Heart left ventricle (tissue), 16 donors: ENCODE data around the gene NDUFB10. TPM values are rescaled to one million over a fixed set of nuclear protein-coding genes. Genes with fewer than 3 reads are reported as not detected.

Source experiments
- ATAC-seq, 4 donors: fragments of 200-7000 bp; cut with Tn5 transposase; one replicate each; pipeline ENCODE4 v1.9.1; 2020 to 2022; ENCODE audit warnings: moderate library complexity in 4 of 4, mild to moderate bottlenecking in 3 of 4, moderate number of reproducible peaks in 1 of 4
- DNase-seq, 5 donors: peaks; one replicate each; pipeline ENCODE4 v3.0.0-alpha.2; 2020
- H3K27ac ChIP-seq, 12 donors: fragments of 200-600 bp; sonication (generic) in 4 of 12; one replicate each; pipeline versions ENCODE4 v1.5.0 to v1.8.0; 2016 to 2022; ENCODE audit warnings: mild to moderate bottlenecking in 2 of 12
- H3K27me3 ChIP-seq, 9 donors: fragments of 200-600 bp; sonication (generic) in 2 of 9; one replicate each; pipeline versions ENCODE4 v1.5.1 to v1.8.0; 2016 to 2022; ENCODE audit warnings: mild to moderate bottlenecking in 3 of 9
- H3K36me3 ChIP-seq, 9 donors: fragments of 200-600 bp; sonication (generic) in 2 of 9; one replicate each; pipeline versions ENCODE4 v1.5.0 to v1.8.0; 2018 to 2022; ENCODE audit warnings: mild to moderate bottlenecking in 2 of 9
- H3K4me1 ChIP-seq, 12 donors: fragments of 200-600 bp; sonication (generic) in 4 of 12; one replicate each; pipeline versions ENCODE4 v1.5.0 to v1.8.0; 2016 to 2022; ENCODE audit warnings: mild to moderate bottlenecking in 3 of 12
- H3K4me3 ChIP-seq, 12 donors: fragments of 200-600 bp; sonication (generic) in 4 of 12; one replicate each; pipeline versions ENCODE4 v1.5.0 to v1.8.0; 2017 to 2022; ENCODE audit warnings: mild to moderate bottlenecking in 9 of 12, moderate library complexity in 4 of 12
- H3K9me3 ChIP-seq, 12 donors: fragments of 200-600 bp; sonication (generic) in 4 of 12; one replicate each; pipeline versions ENCODE4 v1.5.0 to v1.8.0; 2016 to 2022; ENCODE audit warnings: mild to moderate bottlenecking in 1 of 12
- CTCF ChIP-seq, 12 donors: fragments of 200-600 bp; sonication (generic) in 4 of 12; IDR thresholded peaks; one replicate each; pipeline versions ENCODE4 v1.5.0 to v1.8.0; 2018 to 2022; ENCODE audit warnings: antibody characterized with exemption in 12 of 12, mild to moderate bottlenecking in 5 of 12
- POLR2A ChIP-seq, 2 donors: fragments of 450-650 bp; IDR thresholded peaks; one replicate each; pipeline ENCODE4 v1.6.1; 2017; ENCODE audit warnings: antibody characterized with exemption in 2 of 2, mild to moderate bottlenecking in 2 of 2, moderate library complexity in 2 of 2
- WGBS, 4 donors: extraction: QIAGEN DNeasy Blood & Tissue Kit in 2 of 4; methylation state at CpG; one replicate each; pipeline versions ENCODE4 v1.1.5 to v1.1.7; 2013 to 2018; 5-methylcytosine and 5-hydroxymethylcytosine counted together
- intact Hi-C, 10 donors: fragments of 100-400 bp; cut with DNase I; formaldehyde crosslinking; loops; one replicate each; pipeline versions ENCODE4 v1.11.1 to v1.14.2; 2022
- polyA plus RNA-seq, 2 donors: library from polyadenylated mRNA; stranded (reverse); fragments of 200-250 nt; gene quantifications; one replicate each; pipeline ENCODE4 v1.2.3, GENCODE V29; 2013
- total RNA-seq, 9 donors: library from RNA; depleted of rRNA in 2 of 9; stranded (reverse); fragments of >200 nt in 2 of 9; fragmentation: NEBNext Ultra II Directional in 3 of 9; extraction: Animal tissue kit (Norgen Biotek cat#: 25700) in 3 of 9; gene quantifications; one replicate each; pipeline versions ENCODE4 v1.1.0 to v1.2.4, GENCODE V29; 2016 to 2023
- donor health status: ischemic (EF 13 %, LVEDD 7.1; RV severe dilation, severe dysfunction).
- donor health status: healthy with polysubstance abuse.
- donor health status: DM: no; HTN: yes; CAD: no.
- donor health status: DM: no; HTN: no; CAD: no.
- donor health status: ischemic (EF 25% LVEDD 6.9; RV normal size, moderate dysfunction).
- donor health status: ischemic (EF 25% LVEDD 5.7; RV mildly dilated, moderate dysfunction).
- donor health status: healthy.
- donor health status: DM: yes; HTN: yes; CAD: no.
- donor health status: ischemic (EF 35%, LVEDD 5.7; RV mildly dilated, moderate dysfunction).
- donor health status: nonischemic (EF 11% LVEDD 7.7; RV severe dilation, severe dysfunction).
- donor health status: DM: yes; HTN: yes; CAD: no.
- donor health status: PGD.
- donor health status: ischemic (EF 29% LVEDD 5.4; RV normal size, mild dysfunction).
- donor health status: nonischemic (EF 23%, LVEDD 6.1; RV moderate dilation, normal function).

The NDUFB10 gene
- total and polyA plus RNA-seq, 11 donors: 316 to 1,618 (median 548) TPM

GRCh38 chr16:1998852-1999801 lies 39.8 kb downstream of the NDUFB10 start:
- no peak overlapping the region for H3K27ac ChIP-seq

DNA sequence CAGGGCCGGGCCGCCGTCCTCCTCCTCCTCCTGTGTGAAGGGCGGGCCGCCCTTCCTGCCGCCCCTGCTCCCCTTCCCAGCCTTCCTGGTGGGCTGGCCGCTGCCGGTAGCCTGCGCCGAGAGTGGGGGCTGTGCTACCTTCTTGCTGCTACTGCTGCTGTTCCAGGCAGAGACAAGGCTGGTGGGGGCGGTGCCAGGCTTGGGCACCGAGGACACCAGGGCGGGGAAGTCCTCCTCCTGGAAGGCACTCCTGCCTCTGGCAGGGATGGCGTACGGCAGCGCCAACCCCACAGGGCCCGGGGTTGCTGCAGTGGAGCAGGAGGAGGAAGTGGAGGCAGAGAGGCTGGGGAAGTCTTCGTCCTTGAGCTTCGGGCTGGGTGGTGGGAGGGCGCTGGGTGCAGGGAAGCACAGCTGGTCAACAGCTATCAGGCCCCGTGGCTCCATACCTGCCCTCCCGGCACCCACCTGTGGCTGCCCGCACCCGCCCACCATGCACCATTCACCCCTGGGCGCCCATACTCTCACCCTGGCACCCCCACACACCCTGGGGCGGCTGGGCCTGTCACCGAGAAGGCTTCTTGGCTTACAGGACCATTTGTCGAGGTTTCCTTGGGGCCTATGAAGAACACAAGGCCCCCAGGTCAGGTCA lies 40.7 kb downstream of the NDUFB10 start:
- ATAC-seq: no peak
- no peaks in the 10 kb centered on the region for H3K27me3 ChIP-seq
- peaks cover 0 to 72% (median 63%) of the 10 kb centered on the region in 9 donors for H3K36me3 ChIP-seq
- WGBS, 4 donors: 72 to 84% (median 82%) methylated on average over 16 to 28 of the region's 28 CpGs
- DNase-seq: no peak
- TF ChIP-seq CTCF (IDR thresholded peaks at IDR 0.05): no peak
- no peak for TF ChIP-seq POLR2A (IDR thresholded peaks at IDR 0.05)
- no peak overlapping the region for H3K4me3 ChIP-seq
- H3K27ac ChIP-seq: no peak overlapping the region
- intact Hi-C loops: loop anchor here in 2 of 10 donors (10.0 kb wide), 3 partner anchors 135 to 505 kb away; partner anchors contain the start of gene TRAF7 (in 1 of the 2)
- peaks cover 0 to 28% (median 16%) of the 10 kb centered on the region in 12 donors for H3K4me1 ChIP-seq
- no peaks in the 10 kb centered on the region for H3K9me3 ChIP-seq

More at GRCh38 chr16:1998852-1999801, 39.8 kb downstream of the NDUFB10 start:
- Histone ChIP-seq H3K4me1 (peaks cover 0 to 19% (median 8%) of the 10 kb centered on the region in 12 donors), H3K36me3 (peaks cover 0 to 72% (median 63%) of the 10 kb centered on the region in 9 donors), H3K27me3 (no peaks in the 10 kb centered on the region), H3K9me3 (no peaks in the 10 kb centered on the region), H3K4me3 (no peak overlapping the region)
- DNase-seq: peak in 1 of 5 donors; percentile 62
- 83 to 95% (median 93%) methylated on average over 19 to 39 of the region's 39 CpGs for WGBS, 4 donors
- ATAC-seq: no peak
- intact Hi-C loops: loop anchor here in 1 of 10 donors (10.0 kb wide), 1 partner anchor 134 kb away; no protein-coding TSS in a partner anchor
- TF ChIP-seq POLR2A (IDR thresholded peaks at IDR 0.05): no peak
- no peak for TF ChIP-seq CTCF (IDR thresholded peaks at IDR 0.05)

GRCh38 chr16:2001035-2001434 lies 41.7 kb downstream of the NDUFB10 start:
- peaks cover 0 to 72% (median 63%) of the 10 kb centered on the region in 9 donors for H3K36me3 ChIP-seq
- H3K27ac ChIP-seq: no peak overlapping the region
- DNase-seq: no peak
- peaks cover 0 to 33% (median 23%) of the 10 kb centered on the region in 12 donors for H3K4me1 ChIP-seq
- no peak overlapping the region for H3K4me3 ChIP-seq
- WGBS, 4 donors: 94 to 96% (median 95%) methylated on average over 11 to 19 of the region's 19 CpGs
- no peak for TF ChIP-seq POLR2A (IDR thresholded peaks at IDR 0.05)
- no peak for TF ChIP-seq CTCF (IDR thresholded peaks at IDR 0.05)
- H3K27me3 ChIP-seq: no peaks in the 10 kb centered on the region
- H3K9me3 ChIP-seq: no peaks in the 10 kb centered on the region
- no peak for ATAC-seq
- intact Hi-C loops: loop anchor here in 2 of 10 donors (10.0 kb wide), 2 partner anchors 154 to 504 kb away; partner anchors contain the start of gene TRAF7 (in 1 of the 2)
